Panc1 (cell line): ENCODE results near the gene TPCN1. TPM values are rescaled to one million over a fixed set of nuclear protein-coding genes. Genes with fewer than 3 reads are reported as not detected.

Experiments
- ATAC-seq: fragments of 200-7000 bp; cut with Tn5 transposase; 2 replicates; pipeline ENCODE4 v1.9.1; 2020; ENCODE audit warnings: mild to moderate bottlenecking, moderate library complexity
- BruUV-seq: library from RNA; stranded (reverse); fragments of 400-500 nt; replicated peaks from 2 replicates; lab custom pipeline; 2021; lab: Mats Ljungman, UMichigan
- CTCF ChIA-PET: fragments of 300-600 bp; sonication (Branson Sonifier 250); formaldehyde crosslinking; loops from one replicate; lab custom pipeline; 2022; ENCODE audit warnings: antibody characterized with exemption; lab: Charles Lee
- POLR2A ChIA-PET: fragments of 300-600 bp; sonication (Branson Sonifier 250); formaldehyde crosslinking; loops from one replicate; lab custom pipeline; 2022; ENCODE audit warnings: antibody characterized with exemption; lab: Charles Lee
- DNase-seq: peaks from one replicate; pipeline ENCODE4 v3.0.0-alpha.2; 2010; ENCODE audit warnings: low read depth, low spot score
- H3K27ac ChIP-seq: 2 replicates; pipeline ENCODE4 v1.5.1; 2011; ENCODE audit warnings: mild to moderate bottlenecking, low read length, inconsistent platforms
- H3K27me3 ChIP-seq: fragments of 200-500 bp; sonication (Bioruptor generic); 2 replicates; pipeline ENCODE4 v1.6.0; 2014; ENCODE audit warnings: low read length, inconsistent platforms; ENCODE audit not compliant: control insufficient read depth, insufficient read depth
- H3K36me3 ChIP-seq: fragments of 200-500 bp; sonication (Bioruptor generic); 2 replicates; pipeline ENCODE4 v1.5.1; 2014; ENCODE audit warnings: inconsistent platforms, mild to moderate bottlenecking, low read length, moderate library complexity; ENCODE audit not compliant: control insufficient read depth, insufficient read depth
- H3K4me1 ChIP-seq: 2 replicates; pipeline ENCODE4 v1.5.1; 2011; ENCODE audit warnings: inconsistent platforms, mild to moderate bottlenecking, low read length, moderate library complexity; ENCODE audit not compliant: control insufficient read depth, insufficient read depth
- H3K4me3 ChIP-seq, 2 experiments: 2 replicates each; pipeline ENCODE4 v1.5.1; 2011 to 2012; ENCODE audit warnings: low read depth in 2 of 2, low read length in 2 of 2, mild to moderate bottlenecking in 2 of 2, inconsistent platforms in 1 of 2, moderate library complexity in 1 of 2
- H3K9me3 ChIP-seq: fragments of 200-500 bp; sonication (Bioruptor generic); 2 replicates; pipeline ENCODE4 v1.5.1; 2014; ENCODE audit warnings: low read depth, mild to moderate bottlenecking, inconsistent platforms, low read length, moderate library complexity; ENCODE audit not compliant: control insufficient read depth, insufficient read depth
- CTCF ChIP-seq: fragments of 450-650 bp; IDR thresholded peaks from 2 replicates; pipeline ENCODE4 v1.5.1; 2017; ENCODE audit warnings: mild to moderate bottlenecking
- POLR2AphosphoS5 ChIP-seq: IDR thresholded peaks from 2 replicates; pipeline ENCODE4 v1.6.1; 2012; ENCODE audit warnings: mild to moderate bottlenecking, low read depth, low read length, moderate library complexity
- REST ChIP-seq, 2 experiments: IDR thresholded peaks; 2 replicates each; pipeline ENCODE4 v1.6.1; 2011 to 2012; ENCODE audit warnings: low read depth in 2 of 2, control low read depth in 1 of 2, low read length in 1 of 2, mild to moderate bottlenecking in 1 of 2, moderate library complexity in 1 of 2; ENCODE audit not compliant: insufficient read depth in 1 of 2
- SIN3A ChIP-seq: IDR thresholded peaks from 2 replicates; pipeline ENCODE4 v1.6.1; 2012; ENCODE audit warnings: low read depth, mild to moderate bottlenecking, low read length, moderate library complexity, borderline replicate concordance; ENCODE audit not compliant: insufficient read depth
- TCF7L2 ChIP-seq: IDR thresholded peaks from 2 replicates; pipeline ENCODE4 v1.6.1; 2011; ENCODE audit warnings: mild to moderate bottlenecking, low read depth, low read length, inconsistent platforms
- in situ Hi-C: cut with HindIII; loops from 2 replicates; pipeline ENCODE4 v1.10.0; 2016; ENCODE audit warnings: low sequenced_read_pairs, low pct_unique_long_range_greater_than_20kb
- intact Hi-C: fragments of 100-400 bp; cut with micrococcal nuclease; formaldehyde crosslinking; loops from one replicate; pipeline ENCODE4 v1.10.0; 2022; ENCODE audit not compliant: unreplicated experiment
- total RNA-seq: library from RNA; stranded (reverse); gene quantifications from one replicate; pipeline ENCODE4 v1.2.1, GENCODE V29; 2021; ENCODE audit not compliant: unreplicated experiment

Gene TPCN1
- total RNA-seq, 1 experiment from 2014 or later: 75.2 TPM

GRCh38 chr12:113268621-113269020, 47.4 kb downstream of the TPCN1 start:
- no peaks in the 10 kb centered on the region for H3K9me3 ChIP-seq
- H3K4me1 ChIP-seq: no peaks in the 10 kb centered on the region
- intact Hi-C loops: no loop called here
- DNase-seq: no peak
- no peaks in the 10 kb centered on the region for H3K27me3 ChIP-seq
- TF ChIP-seq POLR2AphosphoS5 (no peak), REST (IDR thresholded peaks at IDR 0.05; ENCODE audit: insufficient read depth in 1 of 2, low read depth in 2 of 2, low read length in 1 of 2) (no peak), TCF7L2 (no peak), CTCF (no peak), SIN3A (no peak)
- no peak overlapping the region for H3K27ac ChIP-seq
- ChIA-PET CTCF (no interaction called here), POLR2A (no interaction called here)
- H3K36me3 ChIP-seq: no peaks in the 10 kb centered on the region
- ATAC-seq: no peak
- H3K4me3 ChIP-seq: no peak overlapping the region
- in situ Hi-C loops: no loop called here
- BruUV-seq: no TSS peak

GRCh38 chr12:113269257-113269943, 48.1 kb downstream of the TPCN1 start:
- Histone ChIP-seq H3K27me3 (no peaks in the 10 kb centered on the region), H3K9me3 (no peaks in the 10 kb centered on the region), H3K27ac (no peak overlapping the region), H3K4me3 (no peak overlapping the region), H3K36me3 (no peaks in the 10 kb centered on the region), H3K4me1 (no peaks in the 10 kb centered on the region)
- CTCF ChIA-PET: no interaction called here
- intact Hi-C loops: no loop called here
- in situ Hi-C loops: no loop called here
- BruUV-seq: no TSS peak
- TF ChIP-seq SIN3A: no peak
- no peak for TF ChIP-seq CTCF
- TF ChIP-seq TCF7L2: no peak
- no peak for TF ChIP-seq REST (IDR thresholded peaks at IDR 0.05; ENCODE audit: insufficient read depth in 1 of 2, low read depth in 2 of 2, low read length in 1 of 2)
- no peak for TF ChIP-seq POLR2AphosphoS5
- no peak for ATAC-seq
- POLR2A ChIA-PET: no interaction called here
- no peak for DNase-seq
